GM11168 (cell line): ENCODE measurements around the gene IL27RA.
"Not testable (repeated sequence)": the region's sequence is repeated elsewhere in the genome, so short reads cannot be mapped to it uniquely, and the experiment has no call there.

ENCODE experiments used
- in situ Hi-C: fragments of 300-500 bp; cut with MboI; formaldehyde crosslinking; loops from one replicate; pipeline ENCODE4 v1.12.0; 2022; ENCODE audit warnings: low sequenced_read_pairs; ENCODE audit not compliant: unreplicated experiment

IL27RA gene

DNA sequence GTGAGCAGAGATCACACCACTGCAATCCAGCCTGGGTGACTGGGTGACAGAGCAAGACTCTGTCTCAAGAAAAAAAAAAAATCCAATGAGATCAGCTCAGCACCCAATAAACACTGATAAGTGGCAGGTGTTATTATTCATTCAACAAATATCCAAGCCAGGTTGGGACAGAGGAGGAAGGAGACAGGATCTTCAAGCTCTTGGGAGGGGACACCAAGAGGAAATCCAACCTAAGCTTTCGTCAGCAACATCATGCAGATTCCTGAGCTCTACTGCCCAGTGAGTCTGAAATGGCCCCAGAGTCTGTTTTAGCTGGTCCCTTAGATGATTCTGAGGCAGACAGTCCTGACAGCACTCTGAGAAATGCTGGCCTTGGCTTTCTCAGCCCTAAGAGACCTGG is 33.1 kb upstream of the IL27RA start:
- in situ Hi-C loops = no loop called here

DNA sequence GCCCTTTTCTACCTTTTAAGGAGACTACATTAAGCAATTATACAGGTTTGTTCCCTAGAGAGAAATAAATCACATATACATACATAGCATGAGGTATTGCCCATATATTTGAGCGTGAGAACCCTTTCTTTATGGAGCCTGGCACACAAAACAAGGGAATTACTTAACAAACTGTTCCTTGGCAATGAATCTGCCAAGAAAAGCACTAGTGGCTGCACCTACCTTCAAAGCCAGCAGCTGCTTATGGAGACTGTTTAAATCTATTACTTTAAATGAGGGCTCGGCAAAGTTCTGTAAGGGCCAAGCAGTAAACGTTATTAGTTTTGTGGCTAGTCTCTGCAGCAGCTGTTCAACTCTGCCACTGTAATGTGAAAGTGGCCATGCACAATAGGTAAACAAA is 32.5 kb upstream of the IL27RA start:
- in situ Hi-C loops = no loop called here

DNA sequence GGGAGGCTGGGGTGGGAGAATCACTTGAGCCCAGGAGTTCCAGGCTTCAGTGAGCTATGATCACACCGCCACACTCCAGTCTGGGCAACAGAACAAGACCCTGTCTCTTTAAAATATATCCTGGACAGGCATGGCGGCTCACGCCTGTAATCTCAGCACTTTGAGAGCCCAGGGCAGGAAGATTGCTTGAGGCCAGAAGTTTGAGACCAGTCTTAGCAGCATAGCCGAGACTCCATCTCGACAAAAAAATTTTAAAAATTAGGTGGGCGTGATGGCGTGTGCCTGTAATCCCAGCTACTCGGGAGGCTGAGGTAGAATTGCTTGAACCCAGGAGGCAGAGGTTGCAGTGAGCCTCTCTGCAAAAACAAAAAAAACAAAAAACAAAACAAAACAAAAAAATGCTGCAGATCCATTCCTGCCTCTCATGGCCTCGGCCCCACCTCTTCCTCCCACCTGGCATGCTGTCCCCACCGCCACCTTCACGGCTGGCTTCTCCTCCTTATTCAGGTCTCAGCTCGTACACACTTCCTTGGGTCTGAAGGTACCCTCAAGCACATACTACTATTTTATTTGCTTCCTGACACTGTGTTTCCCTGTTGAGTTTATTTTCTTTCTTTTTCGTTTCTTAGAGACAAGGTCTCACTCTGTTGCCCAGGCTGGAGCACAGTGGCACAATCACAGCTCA is 30.7 kb upstream of the IL27RA start:
- in situ Hi-C loops = no loop called here

DNA sequence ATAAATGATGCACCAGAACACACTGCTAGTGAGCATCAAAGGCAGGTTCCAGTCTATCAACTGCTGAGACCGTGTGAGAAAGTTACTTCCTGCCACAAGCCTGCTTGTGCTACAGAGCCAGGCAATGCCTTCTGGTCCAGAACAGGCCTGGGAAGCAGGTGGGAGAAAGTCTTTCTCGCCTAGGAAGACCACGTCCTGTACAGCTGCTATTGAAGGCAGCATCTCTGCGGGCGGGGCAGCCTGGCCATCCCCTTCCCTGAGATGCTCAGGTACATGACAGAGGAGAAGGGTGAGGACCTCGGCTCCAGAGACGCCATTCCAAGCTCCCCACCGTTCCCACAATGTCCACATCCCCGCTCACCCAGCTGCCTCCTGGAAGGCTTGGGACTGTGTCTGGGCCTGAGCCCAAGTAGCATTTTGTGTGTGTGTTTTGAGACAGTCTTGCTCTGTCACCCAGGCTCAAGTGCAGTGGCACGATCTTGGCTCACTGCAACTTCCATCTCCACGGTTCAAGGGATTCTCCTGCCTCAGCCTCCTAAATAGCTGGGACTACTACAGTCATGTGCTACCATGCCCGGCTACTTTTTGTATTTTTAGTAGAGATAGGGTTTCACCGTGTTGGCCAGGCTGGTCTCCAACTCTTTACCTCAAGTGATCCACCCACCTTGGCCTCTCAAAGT is 28.9 kb upstream of the IL27RA start:
- in situ Hi-C loops = no loop called here

DNA sequence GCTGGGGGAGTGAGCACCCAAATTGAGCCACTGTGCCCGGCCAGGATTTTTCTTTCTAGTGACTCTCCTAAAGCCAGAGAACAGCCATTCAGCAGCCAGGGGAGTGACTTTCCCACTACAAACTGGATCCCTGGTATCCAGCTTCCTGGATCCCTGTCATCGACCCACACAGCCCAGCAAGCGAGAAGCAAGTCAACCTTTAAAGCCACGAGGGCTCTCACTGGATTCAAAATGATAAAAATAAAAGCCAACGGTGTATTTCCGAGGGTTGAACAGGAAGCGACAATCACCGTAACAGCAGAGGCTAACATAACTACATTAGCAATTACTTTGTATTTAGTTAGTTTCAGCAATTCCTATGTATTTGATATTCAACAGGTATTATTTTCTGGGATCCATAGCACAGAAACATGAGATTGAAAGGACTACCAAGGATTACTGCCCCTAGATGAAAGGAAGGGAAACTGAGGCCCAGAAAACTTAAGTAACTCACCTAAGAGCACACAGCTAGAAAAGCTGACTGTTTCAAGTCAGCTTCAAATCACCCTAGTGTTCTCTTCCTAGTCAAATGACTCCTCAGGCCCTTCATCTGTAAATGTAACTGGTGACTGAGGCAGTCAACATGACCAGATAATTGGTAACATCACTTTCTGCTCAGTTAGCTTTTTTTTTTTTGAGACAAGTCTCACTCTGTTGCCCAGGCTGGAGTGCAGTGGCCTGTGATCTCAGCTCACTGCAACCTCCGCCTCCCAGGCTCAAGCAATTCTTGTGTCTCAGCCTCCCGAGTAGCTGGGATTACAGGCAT is 28.1 kb upstream of the IL27RA start:
- in situ Hi-C loops = no loop called here

DNA sequence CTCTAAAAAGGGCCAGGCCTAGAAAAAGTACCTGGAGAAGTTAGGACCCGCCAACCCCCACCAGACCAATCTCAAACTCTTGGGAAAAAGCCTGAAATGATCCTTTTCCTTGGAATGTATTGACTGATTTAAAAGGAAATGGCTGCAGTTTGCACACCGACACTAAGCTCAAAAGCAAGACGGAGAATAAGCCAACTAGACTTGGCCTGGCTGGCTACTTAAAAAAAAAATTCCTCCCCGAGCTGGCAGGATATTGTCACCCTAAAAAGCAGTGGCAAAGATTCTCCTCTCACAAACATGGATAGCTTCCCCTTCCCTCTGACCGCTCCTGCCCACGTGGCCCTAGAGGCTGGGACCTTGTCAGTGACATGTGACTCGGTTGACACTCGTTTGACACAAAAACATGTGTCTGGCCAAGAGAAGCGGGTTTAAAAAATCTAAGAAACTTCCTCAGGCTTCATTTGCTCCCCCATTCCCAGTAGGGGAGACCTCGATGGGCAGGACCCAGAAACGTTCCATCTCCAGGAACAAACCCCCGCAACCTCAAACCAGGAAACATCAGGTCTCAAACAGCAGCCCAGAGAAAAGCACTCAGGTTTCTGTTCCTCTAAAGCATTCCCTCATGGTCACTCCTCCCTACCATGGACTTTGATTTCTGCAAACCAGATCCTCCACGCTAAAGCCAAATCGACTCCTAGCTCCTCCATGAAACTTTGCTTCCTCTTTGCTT is 26.8 kb upstream of the IL27RA start:
- in situ Hi-C loops = no loop called here

DNA sequence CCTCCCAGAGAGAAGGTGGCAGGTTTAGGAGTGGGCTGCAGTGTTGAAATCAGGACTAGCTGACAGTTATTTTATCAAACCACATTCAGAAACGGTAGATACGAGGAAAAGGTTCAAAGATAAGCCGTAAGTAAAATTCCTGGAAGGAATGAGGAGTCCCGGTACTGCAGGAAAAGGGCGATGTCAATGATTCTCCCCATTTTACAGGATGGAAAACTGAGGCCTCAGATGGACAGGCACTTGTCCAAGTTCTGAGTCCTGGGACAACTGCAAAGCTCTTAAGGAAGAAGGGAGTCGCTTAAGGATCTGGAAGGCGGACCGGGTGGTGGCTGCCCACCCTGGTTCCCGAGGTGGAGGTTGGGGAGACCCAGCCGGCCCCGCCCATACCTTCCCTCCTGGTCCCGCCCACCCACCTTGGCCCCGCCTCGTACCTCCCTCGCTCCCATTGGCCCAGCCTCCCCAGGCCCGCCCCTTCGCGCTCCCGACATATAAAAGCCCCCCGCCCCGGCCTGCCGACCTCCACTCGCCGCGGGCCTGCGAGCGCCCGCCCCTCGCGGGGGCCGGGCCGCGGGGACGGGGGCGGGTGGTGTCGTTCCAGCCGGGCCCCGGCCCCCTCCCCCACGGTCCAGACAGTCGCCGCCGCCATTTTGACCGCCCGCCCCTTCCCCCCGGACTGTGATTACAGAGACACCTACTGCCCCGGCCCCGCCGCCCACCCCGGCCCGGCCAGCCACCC is 26.0 kb upstream of the IL27RA start:
- in situ Hi-C loops = no loop called here

DNA sequence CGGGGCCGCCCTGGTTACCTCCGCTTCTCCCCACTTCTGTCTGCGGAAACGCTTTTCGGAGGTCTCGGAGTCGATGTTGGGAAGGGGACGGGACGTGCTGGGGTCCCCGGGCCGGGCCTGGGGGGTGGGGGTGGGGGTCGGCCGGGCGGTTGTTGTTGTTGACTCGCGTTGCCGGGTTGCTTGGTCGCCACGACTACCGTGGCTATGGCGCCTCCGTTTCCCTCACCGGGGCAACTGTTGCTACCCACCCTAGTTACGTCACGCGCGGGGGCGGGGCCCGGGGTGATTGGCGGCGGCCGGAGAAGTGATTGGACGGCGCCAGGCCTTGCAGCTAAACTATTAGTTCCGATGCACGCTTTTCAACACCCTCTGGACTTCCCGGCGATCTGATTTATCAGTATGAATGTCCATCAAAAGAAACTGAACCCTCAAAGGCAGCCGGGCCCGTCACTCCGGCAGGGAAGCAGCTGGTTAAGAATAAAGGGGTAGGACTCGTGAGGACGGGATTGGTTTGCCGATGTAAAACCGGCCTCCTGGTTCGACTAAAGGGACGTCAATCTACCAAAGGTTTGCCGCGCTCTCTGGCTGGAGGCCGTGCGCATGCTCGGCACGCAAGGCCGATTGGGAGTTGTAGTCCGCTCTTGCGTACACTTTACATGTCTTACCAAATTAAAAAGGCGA is 25.3 kb upstream of the IL27RA start, which contains the start of gene RFX1:
Gene RFX1 (minus strand): TSS at position 236 of the 681 bp plus-strand sequence. CDS start 12,477 bp downstream, outside the sequence.
- in situ Hi-C loops = no loop called here

DNA sequence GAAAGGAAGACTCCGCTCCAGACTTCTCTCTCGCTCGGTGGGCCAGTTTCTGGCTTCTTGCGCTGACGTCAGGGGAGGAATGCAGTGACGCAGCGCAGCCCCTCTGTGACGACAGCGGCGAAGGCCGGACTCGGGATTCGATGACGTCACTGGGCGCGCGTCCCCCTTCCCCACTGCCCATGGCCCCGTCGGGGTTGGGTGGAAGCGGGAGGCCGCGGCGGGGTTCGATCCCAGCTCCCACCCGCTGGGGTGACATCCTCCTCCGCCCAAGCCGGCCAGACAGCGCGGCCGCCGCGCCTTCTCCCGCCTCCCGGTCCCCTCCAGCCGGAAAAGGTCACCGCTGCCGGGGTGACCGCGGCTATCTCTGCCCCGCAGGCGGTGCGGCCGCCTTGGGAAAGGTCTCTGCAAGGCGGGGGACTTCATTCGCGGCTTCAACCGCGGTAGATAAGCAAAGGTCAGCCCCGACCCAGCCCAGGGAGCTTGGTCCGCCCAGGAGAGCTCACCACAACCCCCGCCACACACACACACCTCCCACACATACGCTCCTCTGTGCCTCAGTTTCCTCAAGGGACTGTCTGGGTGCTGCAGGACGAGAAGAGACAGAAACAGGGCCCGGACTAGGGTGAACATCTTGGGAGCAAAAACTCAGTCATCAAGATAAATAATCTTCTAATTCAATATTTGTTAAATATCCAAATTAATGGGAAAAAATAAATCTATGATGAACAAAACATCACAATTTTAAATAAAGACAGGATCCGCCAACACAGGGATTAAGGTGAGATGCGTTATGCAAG is 24.6 kb upstream of the IL27RA start:
- in situ Hi-C loops = no loop called here

DNA sequence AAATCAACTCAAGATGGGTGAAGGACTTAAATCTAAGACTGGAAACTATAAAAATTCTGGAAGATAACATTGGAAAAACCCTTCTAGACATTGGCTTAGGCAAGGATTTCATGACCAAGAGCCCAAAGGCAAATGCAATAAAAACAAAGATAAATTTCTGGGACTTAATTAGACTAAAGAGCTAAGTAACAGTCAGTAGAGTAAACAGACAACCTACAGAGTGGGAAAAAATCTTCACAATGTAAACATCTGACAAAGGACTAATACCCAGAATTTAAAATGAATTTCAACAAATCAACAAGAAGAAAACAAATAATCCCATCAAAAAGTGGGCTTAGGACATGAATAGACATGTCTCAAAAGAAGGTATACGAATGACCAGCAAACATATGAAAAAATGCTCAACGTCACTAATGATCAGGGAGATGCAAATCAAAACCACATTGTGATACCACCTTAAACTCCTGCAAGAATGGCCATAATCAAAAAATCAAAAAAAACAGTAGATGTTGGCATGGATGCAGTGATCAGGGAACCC is 19.1 kb upstream of the IL27RA start:
- in situ Hi-C loops = no loop called here

DNA sequence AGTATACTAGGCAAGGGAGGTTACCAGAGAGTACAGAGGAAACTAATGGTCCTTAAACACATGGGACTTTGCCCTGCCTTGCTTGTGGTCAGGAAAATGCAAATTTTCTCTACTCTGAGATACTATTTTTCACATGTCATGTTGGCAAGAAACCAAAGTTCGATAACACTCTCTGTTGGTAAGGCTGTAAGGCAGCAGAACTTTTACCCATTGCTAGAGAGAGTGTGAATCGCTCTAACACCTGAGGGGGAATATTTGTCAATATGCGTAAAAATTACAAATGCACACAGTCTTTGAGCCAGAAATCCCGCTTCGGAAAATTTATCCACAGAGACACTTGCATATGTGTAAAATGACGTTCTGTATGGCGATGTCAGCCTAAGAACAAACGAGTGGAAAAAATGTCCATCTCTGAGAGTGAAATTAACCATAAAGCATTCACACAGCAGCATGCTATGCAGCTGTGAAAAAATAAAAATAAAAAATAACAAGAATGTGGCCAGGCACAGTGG is 16.0 kb upstream of the IL27RA start:
- in situ Hi-C loops = no loop called here

DNA sequence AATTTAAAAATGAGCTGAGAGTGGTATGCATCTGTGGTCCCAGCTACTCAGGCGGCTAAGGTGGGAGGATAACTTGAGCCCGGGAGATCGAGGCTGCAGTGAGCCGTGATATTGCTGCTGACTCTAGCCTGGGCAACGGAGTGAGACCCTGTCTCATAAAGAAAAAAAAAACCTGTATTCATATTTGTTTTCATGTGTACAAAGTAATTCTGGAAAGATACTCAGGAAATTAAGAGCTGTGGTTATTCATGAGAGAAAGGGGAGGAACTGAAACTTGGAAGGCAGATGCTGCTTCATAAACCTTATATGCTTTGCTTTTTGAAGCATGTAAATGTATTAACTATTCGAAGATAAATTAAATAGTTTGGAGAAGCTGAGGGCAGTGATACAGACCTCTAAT is 12.5 kb upstream of the IL27RA start:
- in situ Hi-C loops = no loop called here

DNA sequence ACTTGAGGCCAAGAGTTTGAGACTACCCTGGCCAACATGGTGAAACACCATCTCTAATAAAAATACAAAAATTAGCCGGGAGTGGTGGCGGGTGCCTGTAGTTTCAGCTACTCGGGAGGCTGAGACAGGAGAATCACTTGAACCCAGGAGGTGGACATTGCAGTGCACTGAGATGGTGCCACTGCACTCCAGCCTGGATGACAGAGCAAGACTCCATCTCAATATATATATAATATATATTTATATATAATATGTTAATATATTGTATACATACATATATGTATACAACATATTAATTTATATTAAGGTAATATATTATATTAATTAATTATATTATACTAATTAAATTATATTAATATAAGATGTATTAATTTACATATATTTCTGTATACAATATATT is 11.8 kb upstream of the IL27RA start:
- in situ Hi-C loops = not testable (repeated sequence)

DNA sequence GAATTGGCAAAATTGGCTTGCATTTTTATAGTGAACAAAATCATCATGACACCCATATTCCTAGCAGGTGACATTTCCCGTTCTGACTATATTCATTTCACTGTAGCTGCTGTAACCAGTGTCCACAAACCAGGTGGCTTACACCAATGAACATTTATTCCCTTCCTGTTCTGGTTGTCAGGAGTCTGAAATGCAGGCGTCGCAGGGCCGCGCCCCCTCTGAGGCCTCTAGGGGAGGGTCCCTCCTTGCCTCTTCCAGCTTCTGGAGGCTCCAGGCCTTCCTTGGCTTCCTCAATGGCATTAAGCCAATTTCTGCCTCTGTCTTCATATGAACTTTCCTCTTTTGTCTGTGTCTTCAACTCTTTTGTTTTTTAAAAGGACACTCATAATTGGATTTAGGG is 10.1 kb upstream of the IL27RA start:
- in situ Hi-C loops = no loop called here

DNA sequence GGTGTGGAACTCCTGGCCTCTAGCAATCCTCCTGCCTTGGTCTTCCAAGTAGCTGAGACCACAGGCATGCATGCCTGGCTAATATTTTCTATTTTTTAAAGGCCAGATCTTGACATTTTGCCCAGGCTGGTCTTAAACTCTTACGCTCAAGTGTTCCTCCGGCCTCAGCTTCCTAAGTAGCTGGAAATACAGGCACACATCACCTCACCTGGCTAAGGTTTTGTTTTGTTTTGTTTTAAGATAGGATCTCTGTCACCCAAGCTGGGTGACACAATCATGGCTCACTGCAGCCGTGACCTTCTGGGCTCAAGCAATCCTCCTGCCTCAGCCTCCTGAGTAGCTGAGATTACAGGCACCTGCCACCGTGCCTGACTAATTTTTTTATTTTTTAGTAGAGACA is 9.1 kb upstream of the IL27RA start:
- in situ Hi-C loops = no loop called here

DNA sequence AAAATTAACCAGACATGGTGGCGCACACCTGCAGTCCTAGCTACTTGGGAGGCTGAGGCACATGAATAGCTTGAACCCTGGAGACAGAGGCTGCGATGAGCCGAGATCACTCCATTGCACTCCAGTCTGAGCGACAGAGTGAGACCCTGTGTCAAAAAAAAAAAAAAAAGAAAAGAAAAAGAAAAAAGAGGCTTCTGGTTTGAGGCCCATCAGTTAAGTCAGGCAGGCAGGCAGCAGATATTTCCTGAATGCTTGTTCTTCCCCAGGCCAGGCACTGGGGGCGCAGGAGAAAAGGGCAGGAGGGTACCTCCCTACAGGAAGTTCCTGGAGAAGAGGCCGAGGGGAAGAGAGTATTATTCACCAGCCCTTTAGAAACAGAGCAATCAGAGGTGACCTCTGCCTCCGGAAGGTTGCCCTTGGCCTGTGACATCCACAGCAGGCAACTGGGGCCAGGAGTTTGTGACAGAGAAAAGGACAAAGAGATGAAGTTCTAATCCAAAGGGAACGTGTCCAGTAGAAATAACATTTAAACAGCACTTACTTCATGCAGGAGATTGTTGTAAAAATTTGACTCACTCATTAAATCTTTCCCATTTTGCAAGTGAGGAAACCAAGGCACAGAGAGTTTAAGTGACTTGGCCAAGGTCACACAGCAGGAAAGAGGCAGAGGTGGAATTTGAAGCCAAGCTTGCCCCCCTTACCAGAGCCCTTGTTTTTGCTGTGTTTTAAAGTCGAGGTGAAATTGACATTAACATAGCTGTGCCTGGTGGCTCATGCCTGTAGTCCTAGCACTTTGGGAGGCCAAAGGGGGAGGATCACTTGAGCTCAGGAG is 7.9 kb upstream of the IL27RA start:
- in situ Hi-C loops = no loop called here

DNA sequence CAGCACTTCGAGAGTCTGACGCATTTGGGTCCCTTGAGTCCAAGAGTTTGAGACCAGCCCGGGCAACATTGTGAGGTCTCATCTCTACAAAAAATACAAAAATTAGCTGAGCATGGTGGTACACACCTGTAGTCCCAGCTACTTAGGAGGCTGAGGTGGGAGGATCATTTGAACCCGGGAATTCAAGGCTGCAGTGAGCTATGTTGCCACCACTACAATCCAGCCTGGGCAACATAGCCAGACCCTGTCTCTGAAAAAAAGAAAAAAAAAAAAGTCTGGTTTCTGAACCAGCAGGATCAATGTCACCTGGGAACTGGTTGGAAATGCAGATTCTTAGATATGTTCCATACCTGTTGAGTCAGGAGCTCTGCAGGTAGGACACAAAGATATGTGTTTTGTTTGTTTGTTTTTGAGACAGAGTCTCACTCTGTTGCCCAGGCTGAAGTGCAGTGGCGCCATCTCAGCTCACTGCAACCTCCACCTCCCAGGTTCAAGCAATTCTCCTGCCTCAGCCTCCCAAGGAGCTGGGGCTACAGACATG is 4.8 kb upstream of the IL27RA start:
- in situ Hi-C loops = not testable (repeated sequence)
